Lower lobe of right lung (tissue), 2 donors: ENCODE measurements around the gene FAT4. TPM values are rescaled to one million over a fixed set of nuclear protein-coding genes. Genes with fewer than 3 reads are reported as not detected.

ENCODE experiments used
- ATAC-seq, 2 donors: fragments of 200-7000 bp; cut with Tn5 transposase; one replicate each; pipeline ENCODE4 v1.9.1; 2020 to 2022; ENCODE audit warnings: mild to moderate bottlenecking in 2 of 2, moderate library complexity in 2 of 2
- DNase-seq: peaks from one replicate; pipeline ENCODE4 v3.0.0-alpha.2; 2020
- H3K27ac ChIP-seq: fragments of 200-600 bp; one replicate; pipeline ENCODE4 v1.8.0; 2022
- H3K27me3 ChIP-seq: fragments of 200-600 bp; one replicate; pipeline ENCODE4 v1.8.0; 2022; ENCODE audit warnings: low read depth
- H3K36me3 ChIP-seq: fragments of 200-600 bp; one replicate; pipeline ENCODE4 v1.8.0; 2022; ENCODE audit warnings: mild to moderate bottlenecking
- H3K4me1 ChIP-seq: fragments of 200-600 bp; one replicate; pipeline ENCODE4 v1.8.0; 2022
- H3K4me3 ChIP-seq: fragments of 200-600 bp; one replicate; pipeline ENCODE4 v1.8.0; 2022; ENCODE audit warnings: mild to moderate bottlenecking
- H3K9me3 ChIP-seq: fragments of 200-600 bp; one replicate; pipeline ENCODE4 v1.8.0; 2022
- intact Hi-C: fragments of 100-400 bp; cut with DNase I; formaldehyde crosslinking; loops from one replicate; pipeline ENCODE4 v1.11.0; 2022
- total RNA-seq: library from RNA; stranded (reverse); fragmentation: NEBNext Ultra II Directional; extraction: Animal tissue kit (Norgen Biotek cat#: 25700); gene quantifications from one replicate; pipeline ENCODE4 v1.2.1, GENCODE V29; 2021
- TF ChIP-seq, protein P1 (sequence below): fragments of 200-600 bp; IDR thresholded peaks from one replicate; pipeline ENCODE4 v1.8.0; 2022; ENCODE audit warnings: antibody characterized with exemption, mild to moderate bottlenecking
- donor health status: DM: no; HTN: yes; CAD: no; lungs with severe emphysema.

The FAT4 gene
- total RNA-seq, 1 donor from 2014 or later: 15.2 TPM

DNA sequence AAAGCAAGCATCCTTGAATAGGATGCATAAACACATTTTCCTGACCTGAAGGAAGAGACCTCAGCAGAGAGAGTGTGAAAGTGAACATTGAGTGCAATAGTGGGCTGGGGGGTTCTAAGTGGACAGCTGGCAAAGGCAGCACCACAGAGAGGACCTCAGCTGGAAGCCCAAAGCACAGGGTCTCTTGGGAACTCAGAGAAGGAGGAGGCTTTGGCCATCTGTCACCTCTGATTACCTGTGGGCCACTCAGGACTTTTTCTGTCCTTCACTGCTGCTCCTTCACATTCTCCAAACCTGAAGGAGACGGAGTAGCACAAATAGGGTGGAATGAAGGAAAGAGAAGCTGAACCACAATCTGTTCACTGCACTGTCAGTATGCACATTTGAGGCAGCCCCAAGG, 37.9 kb upstream of the FAT4 start:
- ATAC-seq (no peak), DNase-seq (no peak)
- intact Hi-C loops: no loop called here
- H3K36me3 ChIP-seq: no peaks in the 10 kb centered on the region
- H3K9me3 ChIP-seq: no peaks in the 10 kb centered on the region
- no peaks in the 10 kb centered on the region for H3K4me1 ChIP-seq
- H3K27me3 ChIP-seq: no peaks in the 10 kb centered on the region
- TF ChIP-seq, protein P1, sequence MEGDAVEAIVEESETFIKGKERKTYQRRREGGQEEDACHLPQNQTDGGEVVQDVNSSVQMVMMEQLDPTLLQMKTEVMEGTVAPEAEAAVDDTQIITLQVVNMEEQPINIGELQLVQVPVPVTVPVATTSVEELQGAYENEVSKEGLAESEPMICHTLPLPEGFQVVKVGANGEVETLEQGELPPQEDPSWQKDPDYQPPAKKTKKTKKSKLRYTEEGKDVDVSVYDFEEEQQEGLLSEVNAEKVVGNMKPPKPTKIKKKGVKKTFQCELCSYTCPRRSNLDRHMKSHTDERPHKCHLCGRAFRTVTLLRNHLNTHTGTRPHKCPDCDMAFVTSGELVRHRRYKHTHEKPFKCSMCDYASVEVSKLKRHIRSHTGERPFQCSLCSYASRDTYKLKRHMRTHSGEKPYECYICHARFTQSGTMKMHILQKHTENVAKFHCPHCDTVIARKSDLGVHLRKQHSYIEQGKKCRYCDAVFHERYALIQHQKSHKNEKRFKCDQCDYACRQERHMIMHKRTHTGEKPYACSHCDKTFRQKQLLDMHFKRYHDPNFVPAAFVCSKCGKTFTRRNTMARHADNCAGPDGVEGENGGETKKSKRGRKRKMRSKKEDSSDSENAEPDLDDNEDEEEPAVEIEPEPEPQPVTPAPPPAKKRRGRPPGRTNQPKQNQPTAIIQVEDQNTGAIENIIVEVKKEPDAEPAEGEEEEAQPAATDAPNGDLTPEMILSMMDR: no peak
- H3K27ac ChIP-seq: no peak overlapping the region
- no peak overlapping the region for H3K4me3 ChIP-seq

DNA sequence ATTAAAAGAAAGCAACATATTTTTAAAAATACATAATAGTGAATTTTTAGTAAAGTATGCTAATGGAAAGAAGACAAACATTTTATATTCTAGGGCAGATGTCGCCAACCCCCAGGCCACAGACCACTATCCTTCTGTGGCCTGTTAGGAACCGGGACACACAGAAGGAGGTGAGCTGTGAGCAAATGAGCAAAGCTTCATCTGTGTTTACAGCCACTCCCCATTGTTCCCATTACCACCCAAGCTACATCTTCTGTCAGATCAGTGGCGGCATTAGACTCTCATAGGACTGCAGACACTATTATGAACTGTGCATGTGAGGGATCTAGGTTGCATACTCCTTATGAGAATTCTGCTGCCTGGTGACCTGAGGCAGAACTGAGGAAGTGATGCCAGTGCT, 37.0 kb upstream of the FAT4 start:
- H3K4me1 ChIP-seq: no peaks in the 10 kb centered on the region
- no peak for ATAC-seq
- no peaks in the 10 kb centered on the region for H3K27me3 ChIP-seq
- no peak overlapping the region for H3K27ac ChIP-seq
- no peak overlapping the region for H3K4me3 ChIP-seq
- TF ChIP-seq, protein P1: no peak
- H3K36me3 ChIP-seq: no peaks in the 10 kb centered on the region
- intact Hi-C loops: no loop called here
- H3K9me3 ChIP-seq: no peaks in the 10 kb centered on the region
- DNase-seq: no peak

DNA sequence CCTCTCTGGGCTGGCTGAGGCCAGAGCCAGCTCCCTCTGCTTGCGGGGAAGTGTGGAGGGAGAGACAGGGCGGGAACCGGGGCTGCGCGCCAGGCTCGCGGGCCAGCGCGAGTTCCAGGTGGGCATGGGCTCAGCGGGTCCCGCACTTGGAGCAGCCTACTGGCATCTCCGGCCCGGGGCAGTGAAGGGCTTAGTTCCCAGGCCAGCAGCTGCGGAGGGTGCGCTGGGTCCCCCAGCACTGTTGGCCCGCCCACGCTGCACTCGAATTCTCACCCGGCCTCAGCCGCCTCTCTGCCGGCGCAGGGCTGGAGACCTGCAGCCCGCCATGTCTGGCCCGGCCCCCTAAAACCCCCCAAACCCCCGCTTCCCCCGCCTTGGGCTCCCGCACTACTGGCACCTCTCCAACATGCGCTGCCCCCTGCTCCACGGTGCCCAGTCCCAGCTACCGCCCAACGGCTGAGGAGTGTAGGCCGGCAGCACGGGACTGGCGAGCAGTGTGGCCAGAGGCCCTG, 33.8 kb upstream of the FAT4 start:
- H3K4me1 ChIP-seq: no peaks in the 10 kb centered on the region
- intact Hi-C loops: loop anchor here (10.0 kb wide), 1 partner anchor 946 kb away; no protein-coding TSS in a partner anchor
- no peak for DNase-seq
- H3K9me3 ChIP-seq: no peaks in the 10 kb centered on the region
- no peak overlapping the region for H3K4me3 ChIP-seq
- H3K36me3 ChIP-seq: no peaks in the 10 kb centered on the region
- ATAC-seq: no peak
- TF ChIP-seq, protein P1: no peak
- no peak overlapping the region for H3K27ac ChIP-seq
- H3K27me3 ChIP-seq: no peaks in the 10 kb centered on the region

DNA sequence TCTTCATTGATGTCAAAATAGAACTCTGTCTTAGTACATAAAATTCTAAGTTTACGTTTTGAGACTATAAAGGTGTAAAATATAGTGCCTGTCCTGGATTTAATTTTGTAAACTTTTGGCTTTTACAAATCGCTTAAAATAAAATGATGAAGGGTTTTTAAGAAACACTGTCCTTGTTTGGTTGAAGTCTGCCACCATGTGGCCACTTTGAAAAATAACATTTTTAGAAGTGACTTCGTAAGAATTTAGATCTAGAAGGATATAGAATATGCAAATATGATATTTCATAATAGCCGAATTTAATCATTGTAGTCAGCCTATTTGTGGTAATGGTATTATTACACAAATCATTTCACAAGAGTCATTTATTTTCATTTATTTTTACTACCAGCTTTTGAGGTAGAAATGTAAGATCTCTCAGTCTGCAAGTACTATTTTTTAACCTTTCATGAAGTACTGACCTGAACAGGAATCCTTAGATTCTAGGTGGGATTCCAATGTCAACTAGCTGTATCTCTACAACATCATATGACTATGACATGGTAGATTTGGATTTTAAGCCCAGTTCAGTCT, 31.0 kb upstream of the FAT4 start:
- DNase-seq (no peak), ATAC-seq (peak in 1 of 2 donors; percentile 36)
- H3K27me3 ChIP-seq: no peaks in the 10 kb centered on the region
- intact Hi-C loops: loop anchor here (10.0 kb wide), 1 partner anchor 949 kb away; no protein-coding TSS in a partner anchor
- no peak overlapping the region for H3K4me3 ChIP-seq
- no peaks in the 10 kb centered on the region for H3K4me1 ChIP-seq
- no peaks in the 10 kb centered on the region for H3K9me3 ChIP-seq
- no peak overlapping the region for H3K27ac ChIP-seq
- TF ChIP-seq, protein P1: peak; percentile 63
- no peaks in the 10 kb centered on the region for H3K36me3 ChIP-seq

DNA sequence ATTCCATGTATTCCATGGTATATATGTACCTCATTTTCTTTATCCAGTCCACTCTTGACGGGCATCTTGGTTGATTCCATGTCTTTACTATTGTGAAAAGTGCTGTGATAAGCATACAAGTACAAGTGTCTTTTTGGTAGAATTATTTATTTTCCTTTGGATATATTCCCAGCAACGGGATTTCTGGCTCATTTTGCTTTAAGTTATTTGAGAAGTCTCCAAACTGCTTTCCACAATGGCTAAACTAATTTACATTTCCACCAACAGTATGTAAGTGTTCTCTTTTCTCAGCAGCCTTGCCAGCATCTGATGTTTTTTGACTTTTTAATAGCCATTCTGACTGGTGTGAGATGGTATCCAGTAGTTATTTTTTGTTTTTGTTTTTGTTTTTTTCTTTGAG, 17.6 kb upstream of the FAT4 start:
- Histone ChIP-seq H3K27me3 (no peaks in the 10 kb centered on the region), H3K36me3 (no peaks in the 10 kb centered on the region), H3K9me3 (no peaks in the 10 kb centered on the region), H3K4me1 (no peaks in the 10 kb centered on the region), H3K4me3 (no peak overlapping the region), H3K27ac (no peak overlapping the region)
- intact Hi-C loops: no loop called here
- no peak for DNase-seq
- TF ChIP-seq, protein P1: no peak
- ATAC-seq: no peak
